Panc1 (cell line): ENCODE data around the gene GJB4. TPM values are rescaled to one million over a fixed set of nuclear protein-coding genes. Genes with fewer than 3 reads are reported as not detected.

Experiments used
- ATAC-seq: fragments of 200-7000 bp; cut with Tn5 transposase; 2 replicates; pipeline ENCODE4 v1.9.1; 2020; ENCODE audit warnings: mild to moderate bottlenecking, moderate library complexity
- BruUV-seq: library from RNA; stranded (reverse); fragments of 400-500 nt; replicated peaks from 2 replicates; lab custom pipeline; 2021; lab: Mats Ljungman, UMichigan
- CTCF ChIA-PET: fragments of 300-600 bp; sonication (Branson Sonifier 250); formaldehyde crosslinking; loops from one replicate; lab custom pipeline; 2022; ENCODE audit warnings: antibody characterized with exemption; lab: Charles Lee
- POLR2A ChIA-PET: fragments of 300-600 bp; sonication (Branson Sonifier 250); formaldehyde crosslinking; loops from one replicate; lab custom pipeline; 2022; ENCODE audit warnings: antibody characterized with exemption; lab: Charles Lee
- DNase-seq: peaks from one replicate; pipeline ENCODE4 v3.0.0-alpha.2; 2010; ENCODE audit warnings: low read depth, low spot score
- H3K27ac ChIP-seq: 2 replicates; pipeline ENCODE4 v1.5.1; 2011; ENCODE audit warnings: mild to moderate bottlenecking, low read length, inconsistent platforms
- H3K27me3 ChIP-seq: fragments of 200-500 bp; sonication (Bioruptor generic); 2 replicates; pipeline ENCODE4 v1.6.0; 2014; ENCODE audit warnings: low read length, inconsistent platforms; ENCODE audit not compliant: control insufficient read depth, insufficient read depth
- H3K36me3 ChIP-seq: fragments of 200-500 bp; sonication (Bioruptor generic); 2 replicates; pipeline ENCODE4 v1.5.1; 2014; ENCODE audit warnings: inconsistent platforms, mild to moderate bottlenecking, low read length, moderate library complexity; ENCODE audit not compliant: control insufficient read depth, insufficient read depth
- H3K4me1 ChIP-seq: 2 replicates; pipeline ENCODE4 v1.5.1; 2011; ENCODE audit warnings: inconsistent platforms, mild to moderate bottlenecking, low read length, moderate library complexity; ENCODE audit not compliant: control insufficient read depth, insufficient read depth
- H3K4me3 ChIP-seq, 2 experiments: 2 replicates each; pipeline ENCODE4 v1.5.1; 2011 to 2012; ENCODE audit warnings: low read depth in 2 of 2, low read length in 2 of 2, mild to moderate bottlenecking in 2 of 2, inconsistent platforms in 1 of 2, moderate library complexity in 1 of 2
- H3K9me3 ChIP-seq: fragments of 200-500 bp; sonication (Bioruptor generic); 2 replicates; pipeline ENCODE4 v1.5.1; 2014; ENCODE audit warnings: low read depth, mild to moderate bottlenecking, inconsistent platforms, low read length, moderate library complexity; ENCODE audit not compliant: control insufficient read depth, insufficient read depth
- POLR2AphosphoS5 ChIP-seq: IDR thresholded peaks from 2 replicates; pipeline ENCODE4 v1.6.1; 2012; ENCODE audit warnings: mild to moderate bottlenecking, low read depth, low read length, moderate library complexity
- SIN3A ChIP-seq: IDR thresholded peaks from 2 replicates; pipeline ENCODE4 v1.6.1; 2012; ENCODE audit warnings: low read depth, mild to moderate bottlenecking, low read length, moderate library complexity, borderline replicate concordance; ENCODE audit not compliant: insufficient read depth
- TCF7L2 ChIP-seq: IDR thresholded peaks from 2 replicates; pipeline ENCODE4 v1.6.1; 2011; ENCODE audit warnings: mild to moderate bottlenecking, low read depth, low read length, inconsistent platforms
- in situ Hi-C: cut with HindIII; loops from 2 replicates; pipeline ENCODE4 v1.10.0; 2016; ENCODE audit warnings: low sequenced_read_pairs, low pct_unique_long_range_greater_than_20kb
- intact Hi-C: fragments of 100-400 bp; cut with micrococcal nuclease; formaldehyde crosslinking; loops from one replicate; pipeline ENCODE4 v1.10.0; 2022; ENCODE audit not compliant: unreplicated experiment
- total RNA-seq: library from RNA; stranded (reverse); gene quantifications from one replicate; pipeline ENCODE4 v1.2.1, GENCODE V29; 2021; ENCODE audit not compliant: unreplicated experiment
- TF ChIP-seq, protein P1 (sequence below): fragments of 450-650 bp; IDR thresholded peaks from 2 replicates; pipeline ENCODE4 v1.5.1; 2017; ENCODE audit warnings: mild to moderate bottlenecking
- TF ChIP-seq, protein P2 (sequence below), 2 experiments: IDR thresholded peaks; 2 replicates each; pipeline ENCODE4 v1.6.1; 2011 to 2012; ENCODE audit warnings: low read depth in 2 of 2, control low read depth in 1 of 2, low read length in 1 of 2, mild to moderate bottlenecking in 1 of 2, moderate library complexity in 1 of 2; ENCODE audit not compliant: insufficient read depth in 1 of 2

The GJB4 gene
- total RNA-seq, 1 experiment from 2014 or later: not detected

DNA sequence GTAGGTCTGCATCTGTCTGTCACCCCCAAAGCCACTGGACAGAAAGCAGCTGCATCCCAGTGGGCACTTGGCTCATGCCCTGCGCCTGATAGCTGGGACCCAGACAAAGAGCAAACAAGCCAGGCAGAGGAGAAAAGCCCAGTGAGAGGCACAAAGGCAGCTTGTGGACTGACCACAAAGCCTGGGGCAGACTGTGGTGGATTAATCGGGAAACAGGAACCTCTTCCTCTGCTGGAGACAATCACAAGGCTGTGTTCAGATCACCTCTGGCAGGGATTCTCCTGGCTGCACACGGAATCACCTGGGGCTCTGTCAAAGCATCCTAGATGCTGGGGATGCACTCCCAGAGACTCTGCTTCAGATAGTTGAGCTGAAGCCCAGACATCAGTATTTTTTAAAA lies 19.9 kb upstream of the GJB4 start:
- H3K9me3 ChIP-seq: no peaks in the 10 kb centered on the region
- ATAC-seq (no peak), DNase-seq (no peak)
- H3K27me3 ChIP-seq: no peaks in the 10 kb centered on the region
- in situ Hi-C loops: no loop called here
- H3K36me3 ChIP-seq: no peaks in the 10 kb centered on the region
- H3K4me3 ChIP-seq: no peak overlapping the region
- ChIA-PET POLR2A (no interaction called here), CTCF (no interaction called here)
- no TSS peak for BruUV-seq
- no peak for TF ChIP-seq SIN3A
- no peak for TF ChIP-seq POLR2AphosphoS5
- TF ChIP-seq, protein P1, sequence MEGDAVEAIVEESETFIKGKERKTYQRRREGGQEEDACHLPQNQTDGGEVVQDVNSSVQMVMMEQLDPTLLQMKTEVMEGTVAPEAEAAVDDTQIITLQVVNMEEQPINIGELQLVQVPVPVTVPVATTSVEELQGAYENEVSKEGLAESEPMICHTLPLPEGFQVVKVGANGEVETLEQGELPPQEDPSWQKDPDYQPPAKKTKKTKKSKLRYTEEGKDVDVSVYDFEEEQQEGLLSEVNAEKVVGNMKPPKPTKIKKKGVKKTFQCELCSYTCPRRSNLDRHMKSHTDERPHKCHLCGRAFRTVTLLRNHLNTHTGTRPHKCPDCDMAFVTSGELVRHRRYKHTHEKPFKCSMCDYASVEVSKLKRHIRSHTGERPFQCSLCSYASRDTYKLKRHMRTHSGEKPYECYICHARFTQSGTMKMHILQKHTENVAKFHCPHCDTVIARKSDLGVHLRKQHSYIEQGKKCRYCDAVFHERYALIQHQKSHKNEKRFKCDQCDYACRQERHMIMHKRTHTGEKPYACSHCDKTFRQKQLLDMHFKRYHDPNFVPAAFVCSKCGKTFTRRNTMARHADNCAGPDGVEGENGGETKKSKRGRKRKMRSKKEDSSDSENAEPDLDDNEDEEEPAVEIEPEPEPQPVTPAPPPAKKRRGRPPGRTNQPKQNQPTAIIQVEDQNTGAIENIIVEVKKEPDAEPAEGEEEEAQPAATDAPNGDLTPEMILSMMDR: no peak
- TF ChIP-seq TCF7L2: no peak
- TF ChIP-seq, protein P2, sequence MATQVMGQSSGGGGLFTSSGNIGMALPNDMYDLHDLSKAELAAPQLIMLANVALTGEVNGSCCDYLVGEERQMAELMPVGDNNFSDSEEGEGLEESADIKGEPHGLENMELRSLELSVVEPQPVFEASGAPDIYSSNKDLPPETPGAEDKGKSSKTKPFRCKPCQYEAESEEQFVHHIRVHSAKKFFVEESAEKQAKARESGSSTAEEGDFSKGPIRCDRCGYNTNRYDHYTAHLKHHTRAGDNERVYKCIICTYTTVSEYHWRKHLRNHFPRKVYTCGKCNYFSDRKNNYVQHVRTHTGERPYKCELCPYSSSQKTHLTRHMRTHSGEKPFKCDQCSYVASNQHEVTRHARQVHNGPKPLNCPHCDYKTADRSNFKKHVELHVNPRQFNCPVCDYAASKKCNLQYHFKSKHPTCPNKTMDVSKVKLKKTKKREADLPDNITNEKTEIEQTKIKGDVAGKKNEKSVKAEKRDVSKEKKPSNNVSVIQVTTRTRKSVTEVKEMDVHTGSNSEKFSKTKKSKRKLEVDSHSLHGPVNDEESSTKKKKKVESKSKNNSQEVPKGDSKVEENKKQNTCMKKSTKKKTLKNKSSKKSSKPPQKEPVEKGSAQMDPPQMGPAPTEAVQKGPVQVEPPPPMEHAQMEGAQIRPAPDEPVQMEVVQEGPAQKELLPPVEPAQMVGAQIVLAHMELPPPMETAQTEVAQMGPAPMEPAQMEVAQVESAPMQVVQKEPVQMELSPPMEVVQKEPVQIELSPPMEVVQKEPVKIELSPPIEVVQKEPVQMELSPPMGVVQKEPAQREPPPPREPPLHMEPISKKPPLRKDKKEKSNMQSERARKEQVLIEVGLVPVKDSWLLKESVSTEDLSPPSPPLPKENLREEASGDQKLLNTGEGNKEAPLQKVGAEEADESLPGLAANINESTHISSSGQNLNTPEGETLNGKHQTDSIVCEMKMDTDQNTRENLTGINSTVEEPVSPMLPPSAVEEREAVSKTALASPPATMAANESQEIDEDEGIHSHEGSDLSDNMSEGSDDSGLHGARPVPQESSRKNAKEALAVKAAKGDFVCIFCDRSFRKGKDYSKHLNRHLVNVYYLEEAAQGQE (IDR thresholded peaks at IDR 0.05; ENCODE audit: insufficient read depth in 1 of 2, low read depth in 2 of 2, low read length in 1 of 2): no peak
- no peak overlapping the region for H3K27ac ChIP-seq
- no peaks in the 10 kb centered on the region for H3K4me1 ChIP-seq
- intact Hi-C loops: loop anchor here (5.0 to 10.0 kb wide), 5 partner anchors 142 to 1107 kb away; no protein-coding TSS in a partner anchor

- ATAC-seq (no peak), DNase-seq (no peak)
- Histone ChIP-seq H3K27ac (no peak overlapping the region), H3K9me3 (no peaks in the 10 kb centered on the region), H3K36me3 (no peaks in the 10 kb centered on the region), H3K27me3 (no peaks in the 10 kb centered on the region), H3K4me1 (no peaks in the 10 kb centered on the region), H3K4me3 (no peak overlapping the region)
- intact Hi-C loops: loop anchor here (5.0 to 10.0 kb wide), 5 partner anchors 143 to 1108 kb away; no protein-coding TSS in a partner anchor
- BruUV-seq: no TSS peak
- ChIA-PET CTCF (no interaction called here), POLR2A (no interaction called here)
- in situ Hi-C loops: no loop called here
- TF ChIP-seq TCF7L2 (no peak), POLR2AphosphoS5 (no peak), SIN3A (no peak)
- TF ChIP-seq, protein P2 (IDR thresholded peaks at IDR 0.05; ENCODE audit: insufficient read depth in 1 of 2, low read depth in 2 of 2, low read length in 1 of 2): no peak
- TF ChIP-seq, protein P1: no peak
Measured at GRCh38 chr1:34740161-34740868, 19.2 kb upstream of the GJB4 start.
